ENCODE measurements around the gene TBC1D22A.
"Not testable (repeated sequence)": the region's sequence is repeated elsewhere in the genome, so short reads cannot be mapped to it uniquely, and the experiment has no call there.

TBC1D22A gene

GRCh38 chr22:47133061-47133969 lies 370.9 kb downstream of the TBC1D22A start:
- no peak for DNase-seq

- DNase-seq: no peak
Observed at GRCh38 chr22:47134222-47134621, 371.8 kb downstream of the TBC1D22A start.

- DNase-seq: no peak
Observed at GRCh38 chr22:47135338-47135737, 372.9 kb downstream of the TBC1D22A start.

- no peak for DNase-seq
Observed at GRCh38 chr22:47136050-47136449, 373.6 kb downstream of the TBC1D22A start.

GRCh38 chr22:47136671-47137070 lies 374.2 kb downstream of the TBC1D22A start:
- no peak for DNase-seq

- DNase-seq: no peak
Observed at GRCh38 chr22:47139013-47139789, 376.8 kb downstream of the TBC1D22A start.

- DNase-seq: no peak
Observed at GRCh38 chr22:47139790-47140119, 377.3 kb downstream of the TBC1D22A start.

- DNase-seq: not testable (repeated sequence)
Observed at GRCh38 chr22:47140975-47141374, 378.5 kb downstream of the TBC1D22A start.

GRCh38 chr22:47142427-47143046 lies 380.1 kb downstream of the TBC1D22A start:
- DNase-seq: no peak

- DNase-seq: no peak
Observed at GRCh38 chr22:47143249-47143938, 380.9 kb downstream of the TBC1D22A start.

GRCh38 chr22:47144076-47144765 lies 381.8 kb downstream of the TBC1D22A start:
- DNase-seq: peak; percentile 9

GRCh38 chr22:47144791-47145425 lies 382.5 kb downstream of the TBC1D22A start:
- no peak for DNase-seq

- DNase-seq: no peak
Observed at GRCh38 chr22:47145883-47146282, 383.4 kb downstream of the TBC1D22A start.

GRCh38 chr22:47146391-47146790 lies 383.9 kb downstream of the TBC1D22A start:
- no peak for DNase-seq

- DNase-seq: no peak
Observed at GRCh38 chr22:47146941-47147340, 384.5 kb downstream of the TBC1D22A start.

- DNase-seq: no peak
Observed at GRCh38 chr22:47147572-47147971, 385.1 kb downstream of the TBC1D22A start.

GRCh38 chr22:47148510-47148909 lies 386.1 kb downstream of the TBC1D22A start:
- no peak for DNase-seq

GRCh38 chr22:47148956-47149728 lies 386.7 kb downstream of the TBC1D22A start:
- DNase-seq: no peak

GRCh38 chr22:47149976-47150375 lies 387.5 kb downstream of the TBC1D22A start:
- DNase-seq: no peak

GRCh38 chr22:47150426-47150825 lies 388.0 kb downstream of the TBC1D22A start:
- DNase-seq: no peak

GRCh38 chr22:47151064-47151463 lies 388.6 kb downstream of the TBC1D22A start:
- no peak for DNase-seq
